PC-3 (cell line): ENCODE data around the gene C11orf68.

ENCODE experiments used
- EZH2 ChIP-seq: fragments of 300-600 bp; sonication (generic); IDR thresholded peaks from one replicate; pipeline ENCODE4 v1.6.1; 2017; ENCODE audit warnings: antibody characterized with exemption, mild to moderate bottlenecking, low read length; ENCODE audit not compliant: unreplicated experiment
- EZH2phosphoT487 ChIP-seq: fragments of 300-600 bp; sonication (generic); IDR thresholded peaks from 2 replicates; pipeline ENCODE4 v1.6.1; 2018; ENCODE audit warnings: mild to moderate bottlenecking, antibody characterized with exemption, low read length, borderline replicate concordance
- TF ChIP-seq, protein P1 (sequence below): fragments of 300-600 bp; sonication (generic); conservative IDR thresholded peaks from 2 replicates; pipeline ENCODE4 v1.5.1; 2017; ENCODE audit warnings: antibody characterized with exemption, low read depth, mild to moderate bottlenecking, low read length

DNA sequence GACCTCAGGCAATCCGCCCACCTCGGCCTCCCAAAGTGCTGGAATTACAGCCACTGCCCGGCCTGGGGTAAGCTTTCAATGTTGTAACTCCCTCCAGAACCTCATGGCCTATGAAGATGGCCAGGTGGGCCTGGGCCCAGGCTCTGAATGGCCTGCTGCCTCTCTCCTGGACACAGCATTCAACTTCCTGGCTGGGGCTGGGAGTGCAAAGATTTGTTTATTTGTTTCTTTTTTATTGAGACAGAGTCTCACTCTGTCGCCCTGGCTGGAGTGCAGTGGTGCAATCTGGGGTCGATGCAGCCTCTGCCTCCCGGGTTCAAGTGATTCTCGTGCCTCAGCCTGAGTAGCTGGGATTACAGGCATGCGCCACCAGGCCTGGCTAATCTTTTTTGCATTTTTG is 25.9 kb upstream of the C11orf68 start:
- TF ChIP-seq, protein P1, sequence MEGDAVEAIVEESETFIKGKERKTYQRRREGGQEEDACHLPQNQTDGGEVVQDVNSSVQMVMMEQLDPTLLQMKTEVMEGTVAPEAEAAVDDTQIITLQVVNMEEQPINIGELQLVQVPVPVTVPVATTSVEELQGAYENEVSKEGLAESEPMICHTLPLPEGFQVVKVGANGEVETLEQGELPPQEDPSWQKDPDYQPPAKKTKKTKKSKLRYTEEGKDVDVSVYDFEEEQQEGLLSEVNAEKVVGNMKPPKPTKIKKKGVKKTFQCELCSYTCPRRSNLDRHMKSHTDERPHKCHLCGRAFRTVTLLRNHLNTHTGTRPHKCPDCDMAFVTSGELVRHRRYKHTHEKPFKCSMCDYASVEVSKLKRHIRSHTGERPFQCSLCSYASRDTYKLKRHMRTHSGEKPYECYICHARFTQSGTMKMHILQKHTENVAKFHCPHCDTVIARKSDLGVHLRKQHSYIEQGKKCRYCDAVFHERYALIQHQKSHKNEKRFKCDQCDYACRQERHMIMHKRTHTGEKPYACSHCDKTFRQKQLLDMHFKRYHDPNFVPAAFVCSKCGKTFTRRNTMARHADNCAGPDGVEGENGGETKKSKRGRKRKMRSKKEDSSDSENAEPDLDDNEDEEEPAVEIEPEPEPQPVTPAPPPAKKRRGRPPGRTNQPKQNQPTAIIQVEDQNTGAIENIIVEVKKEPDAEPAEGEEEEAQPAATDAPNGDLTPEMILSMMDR, result no peak
- TF ChIP-seq EZH2 (no peak), EZH2phosphoT487 (no peak)
